Measurements from ENCODE around the gene CHN1. TPM values are rescaled to one million over a fixed set of nuclear protein-coding genes. Genes with fewer than 3 reads are reported as not detected.
A peak's percentile ranks its signal among the peaks of the same experiment; 100 is the strongest.

CHN1 gene
- total and polyA plus RNA-seq, 7 experiments from 2014 or later = 0.81 to 3.5 (median 1.4) TPM

GRCh38 chr2:174835797-174836255 lies 169.4 kb downstream of the CHN1 start:
- Mint-ChIP-seq H3K4me3 (no peak overlapping the region), H3K27me3 (peaks cover 0 to 11% (median 4%) of the 10 kb centered on the region in 5 donors), H3K36me3 (peaks cover 3 to 14% (median 9%) of the 10 kb centered on the region in 5 donors), H3K27ac (no peak overlapping the region), H3K4me1 (peaks cover 5 to 24% (median 10%) of the 10 kb centered on the region in 7 donors), H3K9me3 (peaks cover 0 to 25% (median 11%) of the 10 kb centered on the region in 11 donors)
- peak in 1 of 9 donors; percentile 63 for DNase-seq
- Histone ChIP-seq H3K27me3 (ENCODE audit: control insufficient read depth in 2 of 2, insufficient read depth in 2 of 2, low read length in 2 of 2) (no peaks in the 10 kb centered on the region), H3K36me3 (ENCODE audit: control insufficient read depth in 2 of 3, insufficient read depth in 3 of 3, low read length in 3 of 3) (no peaks in the 10 kb centered on the region), H3K4me1 (ENCODE audit: control insufficient read depth in 2 of 2, insufficient read depth in 2 of 2, low read length in 2 of 2) (no peaks in the 10 kb centered on the region), H3K27ac (ENCODE audit: low read depth, low read length) (no peak overlapping the region), H3K4me3 (ENCODE audit: low read length) (no peak overlapping the region), H3K9me3 (ENCODE audit: control insufficient read depth in 2 of 3, low read length in 3 of 3) (peaks cover 0 to 5% (median 0%) of the 10 kb centered on the region in 3 experiments)
- intact Hi-C loops (cut with micrococcal nuclease) = no loop called here
- ChIA-PET POLR2A (no interaction called here), CTCF (interaction anchor here (1.9 kb wide), 1 partner anchor 11 kb away, joined by 9 read pairs; no protein-coding TSS in a partner anchor)
- ATAC-seq = no peak

GRCh38 chr2:174833737-174834136 lies 171.4 kb downstream of the CHN1 start:
- ATAC-seq (no peak), DNase-seq (no peak)
- H3K9me3 Mint-ChIP-seq = peaks cover 0 to 25% (median 11%) of the 10 kb centered on the region in 11 donors
- Histone ChIP-seq H3K27me3 (ENCODE audit: control insufficient read depth in 2 of 2, insufficient read depth in 2 of 2, low read length in 2 of 2) (no peaks in the 10 kb centered on the region), H3K36me3 (ENCODE audit: control insufficient read depth in 2 of 3, insufficient read depth in 3 of 3, low read length in 3 of 3) (no peaks in the 10 kb centered on the region), H3K9me3 (ENCODE audit: control insufficient read depth in 2 of 3, low read length in 3 of 3) (peaks cover 0 to 5% (median 0%) of the 10 kb centered on the region in 3 experiments), H3K27ac (ENCODE audit: low read depth, low read length) (no peak overlapping the region), H3K4me1 (ENCODE audit: control insufficient read depth in 2 of 2, insufficient read depth in 2 of 2, low read length in 2 of 2) (no peaks in the 10 kb centered on the region), H3K4me3 (ENCODE audit: low read length) (no peak overlapping the region)
- ChIA-PET POLR2A (no interaction called here), CTCF (interaction anchor here (0.6 kb wide), 1 partner anchor 399 kb away, joined by 5 read pairs; no protein-coding TSS in a partner anchor)
- intact Hi-C loops (cut with micrococcal nuclease) = no loop called here
- peaks cover 0 to 11% (median 4%) of the 10 kb centered on the region in 5 donors for H3K27me3 Mint-ChIP-seq
- H3K4me3 Mint-ChIP-seq = peak overlapping the region in 1 of 10 donors; percentile 2
- H3K36me3 Mint-ChIP-seq = peaks cover 3 to 14% (median 9%) of the 10 kb centered on the region in 5 donors
- no peak overlapping the region for H3K27ac Mint-ChIP-seq
- H3K4me1 Mint-ChIP-seq = peaks cover 5 to 24% (median 10%) of the 10 kb centered on the region in 7 donors

GRCh38 chr2:174830561-174830960 lies 174.6 kb downstream of the CHN1 start:
- H3K4me1 ChIP-seq (ENCODE audit: control insufficient read depth in 2 of 2, insufficient read depth in 2 of 2, low read length in 2 of 2) = no peaks in the 10 kb centered on the region
- Mint-ChIP-seq H3K36me3 (peaks cover 2 to 12% (median 7%) of the 10 kb centered on the region in 5 donors), H3K9me3 (peaks cover 0 to 20% (median 10%) of the 10 kb centered on the region in 11 donors), H3K27me3 (peaks cover 0 to 4% (median 0%) of the 10 kb centered on the region in 5 donors), H3K4me1 (peaks cover 5 to 13% (median 10%) of the 10 kb centered on the region in 7 donors), H3K4me3 (peak overlapping the region in 1 of 10 donors; percentile 3), H3K27ac (no peak overlapping the region)
- H3K27me3 ChIP-seq (ENCODE audit: control insufficient read depth in 2 of 2, insufficient read depth in 2 of 2, low read length in 2 of 2) = no peaks in the 10 kb centered on the region
- CTCF ChIA-PET = interaction anchor here (1.0 kb wide), 1 partner anchor 39 kb away, joined by 3 read pairs; no protein-coding TSS in a partner anchor
- DNase-seq (no peak), ATAC-seq (no peak)
- H3K27ac ChIP-seq (ENCODE audit: low read depth, low read length) = no peak overlapping the region
- intact Hi-C loops (cut with micrococcal nuclease) = no loop called here
- H3K9me3 ChIP-seq (ENCODE audit: control insufficient read depth in 2 of 3, low read length in 3 of 3) = peaks cover 0 to 5% (median 0%) of the 10 kb centered on the region in 3 experiments
- no peaks in the 10 kb centered on the region for H3K36me3 ChIP-seq (ENCODE audit: control insufficient read depth in 2 of 3, insufficient read depth in 3 of 3, low read length in 3 of 3)
- POLR2A ChIA-PET = no interaction called here
- no peak overlapping the region for H3K4me3 ChIP-seq (ENCODE audit: low read length)

GRCh38 chr2:174829550-174829949 lies 175.6 kb downstream of the CHN1 start:
- CTCF ChIA-PET = no interaction called here
- Mint-ChIP-seq H3K4me1 (peaks cover 5 to 11% (median 8%) of the 10 kb centered on the region in 7 donors), H3K4me3 (no peak overlapping the region)

GRCh38 chr2:174827371-174828369 lies 177.5 kb downstream of the CHN1 start:
- H3K4me1 Mint-ChIP-seq = no peaks in the 10 kb centered on the region
- intact Hi-C loops (cut with micrococcal nuclease) = no loop called here
- ChIA-PET POLR2A (interaction anchor here (0.6 kb wide), 1 partner anchor 11 kb away, joined by 7 read pairs; no protein-coding TSS in a partner anchor), CTCF (no interaction called here)
- no peak overlapping the region for H3K4me3 Mint-ChIP-seq
- no peaks in the 10 kb centered on the region for H3K9me3 Mint-ChIP-seq
- no peaks in the 10 kb centered on the region for H3K36me3 ChIP-seq (ENCODE audit: control insufficient read depth in 2 of 3, insufficient read depth in 3 of 3, low read length in 3 of 3)
- H3K27ac ChIP-seq (ENCODE audit: low read depth, low read length) = no peak overlapping the region
- H3K27me3 Mint-ChIP-seq = peaks cover 0 to 3% (median 0%) of the 10 kb centered on the region in 5 donors
- DNase-seq (no peak), ATAC-seq (no peak)
- peak overlapping the region in 1 of 9 donors; percentile 37 for H3K27ac Mint-ChIP-seq
- H3K4me3 ChIP-seq (ENCODE audit: low read length) = no peak overlapping the region
- H3K36me3 Mint-ChIP-seq = peaks cover 0 to 2% (median 0%) of the 10 kb centered on the region in 5 donors
- no peaks in the 10 kb centered on the region for H3K4me1 ChIP-seq (ENCODE audit: control insufficient read depth in 2 of 2, insufficient read depth in 2 of 2, low read length in 2 of 2)
- no peaks in the 10 kb centered on the region for H3K27me3 ChIP-seq (ENCODE audit: control insufficient read depth in 2 of 2, insufficient read depth in 2 of 2, low read length in 2 of 2)
- no peaks in the 10 kb centered on the region for H3K9me3 ChIP-seq (ENCODE audit: control insufficient read depth in 2 of 3, low read length in 3 of 3)

More at GRCh38 chr2:174829550-174829949, 175.6 kb downstream of the CHN1 start:
- POLR2A ChIA-PET = no interaction called here
- H3K27ac Mint-ChIP-seq = no peak overlapping the region
- Histone ChIP-seq H3K27ac (ENCODE audit: low read depth, low read length) (no peak overlapping the region), H3K36me3 (ENCODE audit: control insufficient read depth in 2 of 3, insufficient read depth in 3 of 3, low read length in 3 of 3) (no peaks in the 10 kb centered on the region), H3K9me3 (ENCODE audit: control insufficient read depth in 2 of 3, low read length in 3 of 3) (peaks cover 0 to 5% (median 0%) of the 10 kb centered on the region in 3 experiments), H3K4me3 (ENCODE audit: low read length) (no peak overlapping the region), H3K27me3 (ENCODE audit: control insufficient read depth in 2 of 2, insufficient read depth in 2 of 2, low read length in 2 of 2) (no peaks in the 10 kb centered on the region), H3K4me1 (ENCODE audit: control insufficient read depth in 2 of 2, insufficient read depth in 2 of 2, low read length in 2 of 2) (no peaks in the 10 kb centered on the region)
- peaks cover 0 to 8% (median 5%) of the 10 kb centered on the region in 5 donors for H3K36me3 Mint-ChIP-seq
- DNase-seq (no peak), ATAC-seq (no peak)
- peaks cover 0 to 15% (median 9%) of the 10 kb centered on the region in 11 donors for H3K9me3 Mint-ChIP-seq
- intact Hi-C loops (cut with micrococcal nuclease) = no loop called here
- peaks cover 0 to 3% (median 0%) of the 10 kb centered on the region in 5 donors for H3K27me3 Mint-ChIP-seq

- Mint-ChIP-seq H3K27me3 (peaks cover 0 to 4% (median 0%) of the 10 kb centered on the region in 5 donors), H3K4me1 (no peaks in the 10 kb centered on the region), H3K4me3 (no peak overlapping the region), H3K9me3 (no peaks in the 10 kb centered on the region), H3K27ac (no peak overlapping the region), H3K36me3 (peaks cover 0 to 4% (median 0%) of the 10 kb centered on the region in 5 donors)
- CTCF ChIA-PET = no interaction called here
- Histone ChIP-seq H3K27me3 (ENCODE audit: control insufficient read depth in 2 of 2, insufficient read depth in 2 of 2, low read length in 2 of 2) (no peaks in the 10 kb centered on the region), H3K4me1 (ENCODE audit: control insufficient read depth in 2 of 2, insufficient read depth in 2 of 2, low read length in 2 of 2) (no peaks in the 10 kb centered on the region), H3K9me3 (ENCODE audit: control insufficient read depth in 2 of 3, low read length in 3 of 3) (no peaks in the 10 kb centered on the region), H3K36me3 (ENCODE audit: control insufficient read depth in 2 of 3, insufficient read depth in 3 of 3, low read length in 3 of 3) (no peaks in the 10 kb centered on the region), H3K4me3 (ENCODE audit: low read length) (no peak overlapping the region), H3K27ac (ENCODE audit: low read depth, low read length) (no peak overlapping the region)
- intact Hi-C loops (cut with micrococcal nuclease) = no loop called here
- DNase-seq (no peak), ATAC-seq (no peak)
- POLR2A ChIA-PET = no interaction called here
Observed at GRCh38 chr2:174826051-174826450, 179.1 kb downstream of the CHN1 start.

All from naive thymus-derived CD4-positive, alpha-beta T cell (primary cell).